Kidney glomerular epithelial cell (primary cell): Measurements from ENCODE around the gene DESI2.

ENCODE experiments used
- DNase-seq: peaks from one replicate; lab custom pipeline; 2025; lab: John Stamatoyannopoulos, UW

The DESI2 gene

GRCh38 chr1:244755673-244756072 lies 102.7 kb downstream of the DESI2 start:
- DNase-seq: no peak

GRCh38 chr1:244757091-244757939 lies 104.4 kb downstream of the DESI2 start:
- peak; percentile 13 for DNase-seq
